ENCODE data around the gene OR10J5.

DNA sequence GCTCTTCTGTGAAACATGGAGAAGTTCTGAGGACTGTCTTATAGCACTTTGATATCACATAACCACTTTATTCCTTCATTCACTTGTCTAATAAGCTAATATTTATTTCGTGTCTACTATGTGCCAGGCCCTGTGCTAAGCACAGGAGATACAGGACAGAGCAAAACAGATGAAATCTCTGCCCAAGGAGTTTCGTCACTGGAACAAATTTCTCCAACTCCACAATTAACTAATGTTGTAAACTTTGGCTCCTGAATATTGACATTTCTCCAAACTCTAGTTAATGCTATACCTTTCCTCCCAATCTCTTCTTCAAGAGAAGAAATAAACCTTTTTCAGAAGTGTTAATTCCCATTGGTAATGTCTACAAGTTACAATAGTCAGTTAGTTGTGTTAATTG lies 24.8 kb upstream of the OR10J5 start:
- TF ChIP-seq, protein P1, sequence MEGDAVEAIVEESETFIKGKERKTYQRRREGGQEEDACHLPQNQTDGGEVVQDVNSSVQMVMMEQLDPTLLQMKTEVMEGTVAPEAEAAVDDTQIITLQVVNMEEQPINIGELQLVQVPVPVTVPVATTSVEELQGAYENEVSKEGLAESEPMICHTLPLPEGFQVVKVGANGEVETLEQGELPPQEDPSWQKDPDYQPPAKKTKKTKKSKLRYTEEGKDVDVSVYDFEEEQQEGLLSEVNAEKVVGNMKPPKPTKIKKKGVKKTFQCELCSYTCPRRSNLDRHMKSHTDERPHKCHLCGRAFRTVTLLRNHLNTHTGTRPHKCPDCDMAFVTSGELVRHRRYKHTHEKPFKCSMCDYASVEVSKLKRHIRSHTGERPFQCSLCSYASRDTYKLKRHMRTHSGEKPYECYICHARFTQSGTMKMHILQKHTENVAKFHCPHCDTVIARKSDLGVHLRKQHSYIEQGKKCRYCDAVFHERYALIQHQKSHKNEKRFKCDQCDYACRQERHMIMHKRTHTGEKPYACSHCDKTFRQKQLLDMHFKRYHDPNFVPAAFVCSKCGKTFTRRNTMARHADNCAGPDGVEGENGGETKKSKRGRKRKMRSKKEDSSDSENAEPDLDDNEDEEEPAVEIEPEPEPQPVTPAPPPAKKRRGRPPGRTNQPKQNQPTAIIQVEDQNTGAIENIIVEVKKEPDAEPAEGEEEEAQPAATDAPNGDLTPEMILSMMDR (IDR thresholded peaks at IDR 0.05) = no peak
- no peak for TF ChIP-seq POLR2A (IDR thresholded peaks at IDR 0.05)

Data from testis (tissue), 2 donors.